HG03060 (cell line): ENCODE data around the gene AP2B1.
"Not testable (repeated sequence)": the region's sequence is repeated elsewhere in the genome, so short reads cannot be mapped to it uniquely, and the experiment has no call there.

Source experiments
- ATAC-seq: cut with Tn5 transposase; IDR thresholded peaks from one replicate; pipeline ENCODE4 v1.9.1; 2021; ENCODE audit warnings: low read depth, moderate number of reproducible peaks; ENCODE audit not compliant: unreplicated experiment

The AP2B1 gene

GRCh38 chr17:35587074-35587961, at the start of gene AP2B1:
AP2B1 (plus strand) TSS chr17:35587322; CDS start chr17:35594031, 6,709 bp downstream.
- peak; percentile 87 for ATAC-seq

DNA sequence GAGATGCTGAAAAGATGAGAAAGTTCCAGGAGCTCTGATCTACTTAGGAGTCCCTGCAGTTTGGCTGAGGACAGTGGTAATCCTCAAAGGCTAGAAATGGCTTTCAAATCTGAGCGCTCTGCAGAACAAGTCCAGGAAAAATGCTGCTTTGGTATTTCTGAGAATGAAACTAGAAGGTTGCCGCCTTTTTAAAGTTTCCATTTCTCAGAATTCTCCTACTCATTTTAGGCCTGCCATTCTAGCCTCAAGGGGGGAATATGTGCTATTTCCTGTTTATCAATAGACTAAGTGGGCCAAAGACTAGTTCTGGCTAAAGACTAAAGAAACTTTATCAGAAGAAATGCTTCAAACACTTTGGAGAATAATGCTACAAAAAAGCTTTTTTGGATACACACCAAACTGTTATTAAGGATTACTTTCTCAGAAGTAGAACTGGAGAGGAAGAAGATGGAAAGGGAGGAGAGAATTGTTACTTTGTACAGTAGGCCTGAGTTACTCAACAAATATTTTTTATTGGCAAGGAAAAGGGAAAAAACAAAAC, 49.5 kb upstream of the AP2B1 start, which contains the start of gene SLFN12L:
Gene SLFN12L (minus strand): TSS at position 78 of the 541 bp plus-strand sequence. CDS start 15,314 bp downstream, outside the sequence.
- ATAC-seq, result no peak

DNA sequence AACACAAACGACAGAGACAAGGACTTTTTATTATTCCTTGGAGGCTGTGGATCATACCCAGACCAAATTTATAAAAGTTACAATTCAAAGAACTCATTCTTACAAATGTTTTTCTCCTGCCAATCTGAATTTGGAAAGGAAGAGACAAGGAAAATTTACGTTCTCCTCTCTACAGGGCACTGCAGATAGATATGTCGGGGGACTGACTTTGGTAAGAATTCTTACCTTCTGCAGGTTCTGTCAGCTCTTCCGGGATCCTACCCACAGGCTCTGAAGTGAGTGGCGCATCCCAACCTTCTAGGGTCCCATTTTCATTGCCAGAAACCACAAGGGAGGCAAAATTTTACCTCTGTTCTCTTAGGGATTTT, 47.5 kb upstream of the AP2B1 start:
- no peak for ATAC-seq

DNA sequence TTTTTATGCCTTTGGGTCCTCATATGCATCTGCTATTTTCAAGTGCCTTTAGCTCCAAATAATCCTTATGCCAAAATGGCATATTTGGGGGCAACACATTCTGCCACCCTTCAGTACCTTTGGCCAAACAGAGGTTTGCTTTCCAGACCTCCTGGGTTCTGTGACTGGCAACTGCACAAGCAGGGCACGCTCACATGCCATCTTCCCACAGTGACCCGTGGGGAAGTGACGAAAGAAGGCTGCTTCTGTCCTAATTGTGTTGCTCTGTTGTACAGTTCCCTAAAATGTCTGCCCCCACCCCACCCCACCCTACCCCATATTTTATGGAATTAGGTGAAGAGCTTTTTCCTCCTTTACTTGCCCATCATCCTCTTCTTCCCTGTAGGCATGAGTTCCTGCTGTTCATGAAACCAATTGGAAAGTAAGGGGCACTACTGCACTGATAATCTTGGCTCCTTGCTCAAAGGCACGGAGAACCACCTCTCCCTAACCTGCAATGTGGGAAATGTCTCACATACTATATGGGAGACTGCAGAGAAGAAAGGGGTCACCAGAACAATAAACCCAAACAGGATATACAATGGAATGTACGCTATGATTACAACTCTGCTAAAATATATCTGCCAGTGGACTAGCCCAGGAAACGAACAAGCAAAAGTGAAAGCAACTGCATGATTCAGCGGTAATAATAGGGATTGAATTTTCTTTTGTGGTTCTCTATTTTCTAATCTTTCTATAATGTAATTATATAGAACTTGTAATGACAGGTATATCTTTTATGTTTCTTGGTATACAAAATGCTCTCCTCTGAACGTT, 46.3 kb upstream of the AP2B1 start:
- ATAC-seq, result no peak

GRCh38 chr17:35541434-35541833, 45.7 kb upstream of the AP2B1 start:
- ATAC-seq, result no peak

DNA sequence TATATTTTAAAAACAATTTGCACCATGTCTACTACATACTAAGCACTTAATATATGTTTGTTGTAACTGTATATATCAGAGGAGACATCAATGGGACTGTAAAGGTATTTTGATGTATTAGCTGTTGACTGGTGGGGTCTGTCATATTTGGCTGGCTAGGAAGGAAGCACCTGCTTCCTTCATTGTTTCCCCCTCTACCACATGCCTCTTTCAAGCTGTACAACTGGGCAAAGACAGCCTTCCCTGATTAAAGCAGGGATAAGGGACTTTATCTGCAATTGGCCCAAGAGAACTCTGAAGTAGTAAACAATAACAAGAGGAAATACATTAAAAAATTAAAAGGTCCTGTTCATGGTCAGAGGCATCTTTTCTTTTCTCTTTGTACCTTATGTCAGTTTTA, 44.1 kb upstream of the AP2B1 start:
- no peak for ATAC-seq

DNA sequence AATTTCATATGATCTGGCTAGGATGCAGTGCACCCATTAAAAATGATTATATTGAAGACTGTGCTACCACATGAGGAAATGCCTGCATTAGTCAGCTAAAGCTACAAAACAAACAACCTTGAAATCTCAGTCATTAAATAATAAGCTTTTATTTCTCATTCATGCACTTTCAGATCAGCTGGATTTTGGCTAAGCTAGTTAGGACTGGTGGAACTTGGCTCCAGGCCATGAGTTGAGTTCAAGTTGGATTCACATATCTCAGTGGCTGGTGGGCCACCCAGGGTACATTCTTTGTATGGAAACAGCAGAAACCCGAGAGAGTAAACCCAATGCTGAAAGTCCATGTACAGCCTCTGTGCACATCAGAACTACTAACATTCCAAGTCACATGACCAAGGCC, 43.3 kb upstream of the AP2B1 start:
- no peak for ATAC-seq

GRCh38 chr17:35545150-35545549, 42.0 kb upstream of the AP2B1 start:
- no peak for ATAC-seq

DNA sequence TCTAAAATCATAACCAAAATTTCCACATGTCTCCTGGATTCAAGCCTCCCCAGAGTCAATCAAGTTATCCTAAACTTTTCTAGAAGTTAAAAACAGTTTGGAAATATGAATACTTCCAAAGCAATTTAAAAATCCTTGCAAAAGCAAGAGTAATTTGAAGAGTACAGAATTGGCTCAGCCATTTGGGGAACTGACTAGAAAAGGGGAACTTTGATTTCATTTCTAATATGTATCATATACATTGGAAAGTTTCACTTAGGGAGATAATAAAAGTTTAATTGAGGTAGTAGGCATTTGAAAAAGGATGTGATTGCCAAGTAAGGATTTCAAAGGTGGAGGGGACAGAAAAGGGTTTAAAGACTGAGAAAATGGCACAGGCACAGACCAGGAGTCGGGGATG, 40.6 kb upstream of the AP2B1 start:
- ATAC-seq, result no peak

DNA sequence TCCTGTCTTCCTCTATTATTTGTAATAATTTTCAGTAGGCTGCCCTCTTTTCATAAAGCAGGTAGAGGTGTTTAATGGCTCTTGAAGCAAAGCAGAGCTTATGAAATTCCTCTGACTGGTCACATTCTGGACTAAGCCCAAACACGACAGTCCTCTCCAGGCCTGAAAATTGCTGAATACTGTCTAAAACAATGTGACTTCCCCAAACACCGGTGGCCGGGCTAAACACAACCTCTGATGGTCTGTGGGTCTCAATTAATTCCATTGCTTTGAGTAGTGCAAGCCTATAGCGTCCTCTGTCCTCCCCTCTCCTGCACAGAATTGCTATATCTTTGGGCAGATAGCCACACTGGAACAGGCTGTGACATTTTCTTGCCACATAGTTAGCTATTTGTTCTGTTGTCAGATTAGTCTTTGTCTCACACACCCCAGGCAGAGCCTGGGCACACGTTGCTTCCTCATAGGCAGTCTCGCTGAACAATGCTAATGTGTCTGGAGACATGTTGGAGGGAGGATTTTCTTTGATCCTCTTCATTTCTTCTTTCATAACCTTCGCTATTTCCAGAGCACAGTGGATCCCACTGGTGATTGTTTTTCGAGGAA, 38.8 kb upstream of the AP2B1 start:
- no peak for ATAC-seq

DNA sequence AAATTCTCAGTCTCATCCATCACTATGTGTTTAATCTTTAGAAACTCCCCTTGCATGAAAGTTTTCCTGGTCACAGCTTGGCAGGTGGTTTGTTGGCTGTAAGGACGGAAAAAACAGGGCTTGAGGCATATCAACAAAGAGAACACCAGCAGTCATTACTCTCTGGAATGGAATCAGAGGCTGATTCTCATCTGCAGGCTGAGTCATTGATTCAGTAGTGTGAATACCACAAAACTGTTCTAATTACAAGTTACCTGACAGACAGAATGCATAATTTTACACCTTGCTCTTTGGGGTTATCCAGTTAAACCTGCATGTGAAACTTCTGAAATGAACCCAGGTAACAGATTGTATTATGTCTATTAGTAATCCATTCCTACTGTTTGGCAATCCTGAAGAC, 38.1 kb upstream of the AP2B1 start:
- no peak for ATAC-seq

GRCh38 chr17:35553310-35553709, 33.8 kb upstream of the AP2B1 start:
- ATAC-seq, result no peak

- ATAC-seq, result no peak
Observed at GRCh38 chr17:35554668-35555067, 32.5 kb upstream of the AP2B1 start.

DNA sequence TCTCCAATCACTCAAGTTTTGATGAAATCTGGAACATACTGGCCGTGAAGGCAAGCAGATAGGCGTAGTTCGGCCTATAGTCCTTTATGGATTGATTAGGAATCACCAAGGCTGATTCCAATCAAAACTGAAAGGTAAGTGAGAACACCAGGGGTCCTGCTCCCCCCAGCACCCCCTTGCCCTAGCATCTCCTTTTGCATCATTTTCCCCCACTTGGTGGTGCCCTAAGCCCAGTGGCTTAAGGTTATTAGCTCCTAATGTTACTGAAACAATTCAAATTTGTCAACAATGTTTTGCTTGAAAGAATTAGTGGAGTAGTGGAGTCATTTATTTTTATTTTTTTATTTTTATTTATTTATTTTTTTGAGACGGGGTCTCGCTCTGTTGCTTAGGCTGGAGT, 31.4 kb upstream of the AP2B1 start:
- no peak for ATAC-seq

DNA sequence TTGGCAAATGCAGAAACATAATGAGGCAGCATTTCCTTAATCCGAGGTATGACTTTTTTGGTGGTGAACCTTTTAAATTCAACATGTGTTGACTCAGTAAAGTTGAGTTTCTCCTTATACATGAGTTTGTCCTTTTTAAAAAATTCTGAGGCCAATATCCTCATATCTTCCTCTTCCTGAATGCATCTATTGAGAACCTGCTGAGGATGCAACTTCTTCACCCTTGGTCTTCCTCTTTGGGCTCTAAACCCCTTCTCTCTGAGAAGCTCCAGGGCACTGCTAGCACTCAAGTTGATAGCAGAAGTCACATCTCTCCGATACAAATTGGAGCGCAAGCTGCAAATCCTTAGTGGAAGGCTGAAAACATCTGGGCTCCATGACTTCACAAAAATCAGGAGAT, 29.8 kb upstream of the AP2B1 start:
- ATAC-seq, result no peak

DNA sequence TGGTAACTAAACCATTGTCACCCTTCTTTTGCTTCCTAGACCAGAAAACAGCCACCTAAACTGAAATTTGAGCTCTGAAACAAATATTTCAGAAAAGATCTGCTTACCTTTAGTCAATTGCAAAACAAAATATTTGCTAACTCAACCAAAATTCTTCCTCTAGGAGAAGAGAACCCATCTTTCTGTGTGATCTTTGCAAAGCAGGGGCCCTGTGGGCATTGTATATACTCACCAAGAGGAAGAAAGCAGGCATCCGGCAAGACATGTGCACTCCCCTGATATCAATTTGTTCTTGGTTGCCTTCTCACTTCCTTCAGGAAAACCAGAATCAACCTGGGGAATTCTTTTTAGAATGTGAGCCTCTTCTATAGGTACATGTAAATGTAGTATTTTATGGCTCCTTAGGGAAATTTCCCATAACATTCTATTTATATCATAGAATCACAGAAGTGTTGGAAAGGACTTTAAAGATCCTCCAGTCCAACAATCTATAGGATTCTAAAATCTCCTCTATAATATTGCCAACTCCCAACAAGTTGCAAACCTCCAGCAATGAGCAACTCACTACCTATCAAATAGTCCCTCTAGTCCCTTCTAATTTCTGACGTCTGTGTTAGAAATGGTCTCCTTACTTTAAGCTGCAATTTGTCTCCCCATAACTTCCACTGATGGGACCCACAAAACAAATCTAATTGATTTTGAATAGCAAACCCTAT, 27.5 kb upstream of the AP2B1 start:
- ATAC-seq, result no peak

DNA sequence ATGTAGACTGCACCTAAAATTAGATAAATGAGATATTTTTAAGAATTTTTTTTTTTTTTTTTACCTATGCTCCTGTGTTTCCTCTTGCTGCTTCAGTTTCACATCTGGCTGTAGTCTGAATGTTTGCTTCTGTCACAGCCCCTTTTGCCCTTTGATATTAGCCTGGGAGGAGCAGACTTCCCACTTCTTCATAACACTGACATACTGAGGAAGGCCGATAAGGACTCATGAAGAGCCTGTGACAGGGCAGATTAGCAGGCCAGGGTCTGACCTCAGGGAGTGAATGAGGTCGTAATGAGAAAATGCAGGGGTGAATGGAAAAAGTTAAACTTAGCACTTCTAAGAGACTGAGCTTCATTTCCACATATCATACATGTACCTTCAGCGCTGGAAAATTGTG, 26.4 kb upstream of the AP2B1 start, which contains the start of gene SLFN14:
Gene SLFN14 (minus strand): TSS at position 117 of the 400 bp plus-strand sequence. CDS start 2,757 bp downstream, outside the sequence.
- no peak for ATAC-seq

DNA sequence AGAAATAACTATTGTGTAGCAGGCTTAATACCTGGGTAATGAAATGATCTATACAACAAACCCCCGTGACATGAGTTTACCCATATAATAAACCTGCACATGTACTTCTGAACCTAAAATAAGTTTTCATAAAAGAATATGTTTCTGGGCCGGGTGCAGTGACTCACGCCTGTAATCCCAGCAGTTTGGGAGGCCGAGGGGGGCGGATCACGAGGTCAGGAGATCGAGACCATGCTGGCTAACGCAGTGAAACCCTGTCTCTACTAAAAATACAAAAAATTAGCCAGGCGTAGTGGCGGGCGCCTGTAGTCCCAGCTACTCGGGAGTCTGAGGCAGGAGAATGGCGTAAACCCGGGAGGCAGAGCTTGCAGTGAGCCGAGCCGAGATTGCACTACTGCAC, 23.9 kb upstream of the AP2B1 start:
- not testable (repeated sequence) for ATAC-seq

- no peak for ATAC-seq
Observed at GRCh38 chr17:35566968-35567367, 20.2 kb upstream of the AP2B1 start.

- ATAC-seq, result no peak
Observed at GRCh38 chr17:35568561-35568960, 18.6 kb upstream of the AP2B1 start.
